BLaER1 (cell line): ENCODE data around the gene SYNPO2.
"Not testable (repeated sequence)": the region's sequence is repeated elsewhere in the genome, so short reads cannot be mapped to it uniquely, and the experiment has no call there.

ENCODE experiments used
- H3K27ac ChIP-seq: shearing (Covaris generic); formaldehyde crosslinking; 2 replicates; pipeline ENCODE4 v1.8.1; 2022
- H3K27me3 ChIP-seq: shearing (Covaris generic); formaldehyde crosslinking; 2 replicates; pipeline ENCODE4 v1.8.1; 2022
- H3K36me3 ChIP-seq: shearing (Covaris generic); formaldehyde crosslinking; 2 replicates; pipeline ENCODE4 v1.8.1; 2022
- H3K4me1 ChIP-seq: shearing (Covaris generic); formaldehyde crosslinking; 2 replicates; pipeline ENCODE4 v1.8.1; 2022
- H3K4me2 ChIP-seq: shearing (Covaris generic); formaldehyde crosslinking; 2 replicates; pipeline ENCODE4 v1.8.1; 2022
- H3K4me3 ChIP-seq: shearing (Covaris generic); formaldehyde crosslinking; 2 replicates; pipeline ENCODE4 v1.8.1; 2022
- H3K9ac ChIP-seq: shearing (Covaris generic); formaldehyde crosslinking; 2 replicates; pipeline ENCODE4 v1.8.1; 2022
- H3K9me3 ChIP-seq: shearing (Covaris generic); formaldehyde crosslinking; 2 replicates; pipeline ENCODE4 v1.8.1; 2022
- H4K20me1 ChIP-seq: shearing (Covaris generic); formaldehyde crosslinking; 2 replicates; pipeline ENCODE4 v1.8.1; 2022
- Cebpa-rat ChIP-seq: shearing (Covaris generic); IDR thresholded peaks from 2 replicates; pipeline ENCODE4 v1.8.1; 2022

SYNPO2 gene

DNA sequence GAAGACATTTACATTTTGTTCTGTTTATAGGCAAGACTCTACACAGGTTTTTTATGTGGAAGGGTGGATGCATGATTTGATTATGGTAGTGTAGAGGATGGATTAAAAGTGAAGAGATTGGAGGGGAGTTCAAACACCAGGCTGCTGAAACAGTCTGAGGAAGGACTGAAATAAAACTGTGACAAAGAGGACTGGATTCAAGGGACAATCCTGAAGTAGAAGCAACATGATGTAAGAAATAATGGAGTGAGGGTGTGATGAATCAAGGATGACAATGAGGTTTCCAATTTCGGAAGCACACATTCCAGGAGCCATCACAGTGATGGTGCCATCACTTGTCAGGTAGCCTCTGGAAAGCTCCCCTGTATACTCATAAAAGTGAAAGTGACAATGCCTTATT lies 103.5 kb downstream of the SYNPO2 start:
- H3K4me3 ChIP-seq = no peak overlapping the region
- no peak overlapping the region for H3K4me2 ChIP-seq
- H3K36me3 ChIP-seq = no peaks in the 10 kb centered on the region
- H3K27ac ChIP-seq = no peak overlapping the region
- H3K9ac ChIP-seq = no peak overlapping the region
- no peak for TF ChIP-seq Cebpa-rat
- H3K27me3 ChIP-seq = no peaks in the 10 kb centered on the region
- no peaks in the 10 kb centered on the region; the same call in 1 of the 2 replicates for H3K4me1 ChIP-seq
- no peaks in the 10 kb centered on the region for H3K9me3 ChIP-seq
- H4K20me1 ChIP-seq = no peaks in the 10 kb centered on the region

DNA sequence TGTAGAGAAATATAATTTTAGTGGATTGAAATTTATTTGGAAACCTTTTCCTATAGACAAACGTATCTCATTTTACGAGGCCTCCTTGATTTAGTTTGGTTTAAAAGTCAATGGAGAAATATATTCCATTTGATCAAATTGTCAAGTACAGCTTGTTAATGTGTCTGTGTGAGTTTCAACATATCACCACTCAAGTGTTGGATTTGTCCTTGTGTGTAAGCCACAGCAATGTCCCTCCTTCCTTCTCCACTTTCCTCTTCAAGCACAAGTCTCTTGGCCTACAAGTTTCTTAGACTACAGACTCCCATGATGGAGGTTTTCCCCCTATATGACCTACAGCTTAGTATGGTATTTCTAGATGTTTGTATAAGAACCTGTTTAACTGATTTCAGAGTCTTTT lies 104.7 kb downstream of the SYNPO2 start:
- Histone ChIP-seq H3K36me3 (no peaks in the 10 kb centered on the region), H3K27ac (no peak overlapping the region), H3K9me3 (no peaks in the 10 kb centered on the region), H3K27me3 (no peaks in the 10 kb centered on the region), H3K4me1 (no peaks in the 10 kb centered on the region), H3K9ac (no peak overlapping the region), H3K4me3 (no peak overlapping the region), H4K20me1 (no peaks in the 10 kb centered on the region), H3K4me2 (no peak overlapping the region)
- no peak for TF ChIP-seq Cebpa-rat

DNA sequence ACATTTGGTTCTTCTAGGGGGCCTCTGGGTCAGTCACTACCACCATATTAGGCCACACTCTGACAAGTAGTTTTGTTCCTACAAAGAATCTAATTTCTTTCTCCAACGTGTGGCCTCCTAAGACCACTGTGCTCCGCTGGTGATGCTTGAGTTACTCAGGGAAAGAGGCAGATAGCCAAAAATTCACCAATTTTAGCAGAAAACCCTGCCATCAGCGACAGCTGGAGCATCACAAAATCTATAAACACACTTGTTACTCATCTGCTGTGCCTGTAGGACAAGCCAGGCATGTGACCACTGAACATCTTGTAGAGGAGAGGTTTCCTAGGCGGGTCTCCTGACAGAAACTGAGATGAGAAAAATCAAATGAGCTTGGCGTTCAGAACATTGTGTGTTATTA lies 105.4 kb downstream of the SYNPO2 start:
- Histone ChIP-seq H3K9ac (no peak overlapping the region), H4K20me1 (no peaks in the 10 kb centered on the region), H3K36me3 (no peaks in the 10 kb centered on the region), H3K9me3 (no peaks in the 10 kb centered on the region), H3K4me3 (no peak overlapping the region), H3K27me3 (no peaks in the 10 kb centered on the region), H3K4me1 (no peaks in the 10 kb centered on the region), H3K4me2 (no peak overlapping the region), H3K27ac (no peak overlapping the region)
- TF ChIP-seq Cebpa-rat = no peak

DNA sequence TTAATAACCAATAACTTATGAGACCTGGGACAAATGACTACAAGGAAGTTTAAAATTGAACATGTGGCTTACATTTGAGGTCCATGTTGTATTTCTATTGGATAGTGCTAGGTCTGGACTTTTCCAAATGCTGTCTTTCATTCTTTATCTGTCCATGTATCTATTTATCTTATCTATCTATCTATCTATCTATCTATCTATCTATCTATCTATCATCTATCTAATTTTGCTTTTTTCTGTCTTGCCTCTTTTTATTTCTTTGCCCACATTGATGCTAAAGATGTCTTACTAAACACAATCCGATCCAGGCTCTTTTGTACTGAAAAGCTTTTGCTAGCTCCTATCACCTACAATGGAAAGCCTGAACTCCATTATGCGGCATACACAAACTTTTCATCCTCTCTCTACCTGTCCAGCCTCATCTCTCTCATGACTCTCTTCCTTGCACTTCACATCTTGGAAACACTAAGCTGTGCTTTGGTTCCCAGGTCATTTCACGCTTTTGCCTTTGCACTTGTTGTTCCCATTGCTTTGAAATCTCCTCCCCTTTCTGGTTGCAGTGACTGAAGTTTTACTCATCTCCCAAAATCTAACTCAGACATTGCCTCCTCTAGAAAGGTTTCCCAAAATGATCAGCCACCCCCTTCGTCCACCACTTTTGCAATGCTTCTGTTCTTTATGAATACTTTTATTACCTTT lies 107.2 kb downstream of the SYNPO2 start:
- Histone ChIP-seq H3K9ac (no peak overlapping the region), H3K4me1 (no peaks in the 10 kb centered on the region), H3K36me3 (no peaks in the 10 kb centered on the region), H3K4me3 (no peak overlapping the region), H3K4me2 (no peak overlapping the region), H3K27ac (no peak overlapping the region), H3K9me3 (no peaks in the 10 kb centered on the region), H4K20me1 (no peaks in the 10 kb centered on the region), H3K27me3 (no peaks in the 10 kb centered on the region)
- TF ChIP-seq Cebpa-rat = no peak

DNA sequence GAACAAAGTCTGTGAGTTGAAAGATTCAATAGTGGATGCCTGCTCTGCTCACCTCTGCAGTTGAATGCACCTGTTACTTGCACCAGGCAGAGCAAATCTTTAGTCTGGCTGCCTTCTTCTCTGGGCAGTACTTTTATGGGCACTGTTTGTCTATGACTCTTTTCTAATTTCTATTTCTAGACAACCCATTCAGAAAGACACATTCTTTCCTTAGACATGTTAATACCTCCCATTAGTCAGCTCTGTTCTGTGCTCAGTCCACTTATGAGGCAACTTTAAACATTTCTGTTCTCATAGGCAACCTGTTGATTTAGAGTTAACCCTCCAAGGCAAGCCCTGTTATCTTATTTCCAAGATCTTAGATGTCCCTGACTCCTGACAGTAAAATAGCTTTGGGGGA lies 108.9 kb downstream of the SYNPO2 start:
- Histone ChIP-seq H3K4me2 (no peak overlapping the region), H3K27me3 (no peaks in the 10 kb centered on the region), H4K20me1 (no peaks in the 10 kb centered on the region), H3K4me3 (no peak overlapping the region), H3K4me1 (no peaks in the 10 kb centered on the region), H3K9me3 (no peaks in the 10 kb centered on the region), H3K9ac (no peak overlapping the region), H3K27ac (no peak overlapping the region), H3K36me3 (no peaks in the 10 kb centered on the region)
- TF ChIP-seq Cebpa-rat = no peak

DNA sequence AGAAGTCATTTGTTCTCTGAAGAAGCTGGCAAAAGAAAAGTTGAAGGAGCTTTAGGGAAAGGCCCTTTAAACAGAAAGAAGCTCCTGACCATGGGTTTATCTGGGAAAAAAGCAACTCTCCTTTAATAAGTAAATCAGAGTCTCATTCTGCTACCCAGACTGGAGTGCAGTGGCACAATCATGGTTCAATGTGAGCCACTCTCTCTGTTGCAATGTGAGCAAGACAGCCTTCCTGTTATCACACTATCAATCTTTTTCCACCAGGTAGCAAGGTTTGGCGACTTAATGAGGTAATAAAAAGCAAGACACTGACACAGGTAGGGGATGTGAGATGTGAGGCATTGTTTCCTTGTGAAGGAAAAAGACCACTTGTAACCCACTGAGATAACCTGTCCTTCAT lies 111.3 kb downstream of the SYNPO2 start:
- Histone ChIP-seq H3K4me1 (no peaks in the 10 kb centered on the region), H3K9me3 (no peaks in the 10 kb centered on the region), H3K4me2 (no peak overlapping the region), H3K9ac (no peak overlapping the region), H3K27ac (no peak overlapping the region), H3K27me3 (no peaks in the 10 kb centered on the region), H4K20me1 (no peaks in the 10 kb centered on the region), H3K36me3 (no peaks in the 10 kb centered on the region), H3K4me3 (no peak overlapping the region)
- TF ChIP-seq Cebpa-rat = no peak

DNA sequence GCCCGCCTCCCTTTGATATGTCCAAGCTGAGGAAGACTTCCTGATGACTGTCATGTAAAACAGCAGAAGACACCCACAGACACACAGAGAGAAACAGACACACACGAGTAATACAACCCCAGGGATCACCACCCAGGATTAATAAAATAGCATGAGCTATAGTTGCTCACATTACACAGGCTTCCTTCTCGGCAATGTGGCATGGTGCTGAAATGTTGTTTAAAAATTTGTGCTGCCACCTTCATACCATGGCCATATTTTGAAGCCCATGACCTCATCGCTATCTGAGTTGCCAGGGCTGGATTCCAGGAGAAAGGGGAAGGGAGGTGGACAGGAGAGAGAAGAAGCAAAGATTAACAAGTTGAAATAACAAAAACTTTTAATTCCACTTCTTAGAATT lies 111.7 kb downstream of the SYNPO2 start:
- Histone ChIP-seq H3K4me2 (no peak overlapping the region), H3K9ac (no peak overlapping the region), H3K9me3 (no peaks in the 10 kb centered on the region), H3K27ac (no peak overlapping the region), H3K27me3 (no peaks in the 10 kb centered on the region), H3K36me3 (no peaks in the 10 kb centered on the region), H3K4me3 (no peak overlapping the region), H3K4me1 (no peaks in the 10 kb centered on the region), H4K20me1 (no peaks in the 10 kb centered on the region)
- TF ChIP-seq Cebpa-rat = no peak

DNA sequence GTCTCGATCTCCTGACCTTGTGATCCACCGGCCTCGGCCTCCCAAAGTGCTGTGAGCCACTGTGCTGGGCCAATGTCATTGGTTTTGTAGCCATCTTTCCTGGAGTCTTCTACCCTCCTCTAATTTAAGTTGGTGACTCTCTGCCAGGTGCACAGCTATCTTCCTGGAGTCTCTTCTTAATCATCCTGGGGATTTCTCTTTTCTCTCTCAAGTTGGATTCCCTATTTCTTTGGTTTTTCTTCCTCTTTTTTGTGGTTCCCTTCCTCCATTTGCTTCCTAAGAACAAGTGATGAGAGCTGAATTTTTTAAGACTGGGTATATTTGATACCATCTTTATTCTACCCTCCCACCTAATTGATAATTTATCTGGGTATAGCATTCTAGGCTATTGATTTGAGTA lies 113.8 kb downstream of the SYNPO2 start:
- Histone ChIP-seq H3K4me1 (no peaks in the 10 kb centered on the region), H3K9ac (no peak overlapping the region), H3K36me3 (no peaks in the 10 kb centered on the region), H3K9me3 (no peaks in the 10 kb centered on the region), H4K20me1 (no peaks in the 10 kb centered on the region), H3K27me3 (no peaks in the 10 kb centered on the region), H3K4me3 (no peak overlapping the region), H3K27ac (no peak overlapping the region), H3K4me2 (no peak overlapping the region)
- no peak for TF ChIP-seq Cebpa-rat

DNA sequence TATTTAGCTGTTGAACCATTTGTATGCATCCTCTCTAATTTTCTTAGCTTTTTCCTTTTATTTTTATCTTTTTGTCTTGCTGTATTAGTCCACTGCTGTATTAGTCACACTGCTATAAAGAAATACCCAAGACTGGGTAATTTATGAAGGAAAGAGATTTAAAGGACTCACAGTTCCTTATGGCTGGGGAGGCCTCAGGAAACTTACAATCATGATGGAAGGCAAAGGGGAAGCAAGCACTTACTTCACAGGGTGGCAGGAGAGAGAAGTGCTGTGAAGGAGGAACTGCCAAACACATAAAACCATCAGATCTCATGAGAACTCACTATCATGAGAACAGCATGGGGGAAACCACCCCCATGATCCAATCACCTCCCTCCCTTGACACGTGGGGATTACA lies 114.3 kb downstream of the SYNPO2 start:
- H3K4me1 ChIP-seq, H3K27me3 ChIP-seq, H4K20me1 ChIP-seq, H3K27ac ChIP-seq, H3K4me3 ChIP-seq, H3K9ac ChIP-seq, H3K4me2 ChIP-seq, H3K36me3 ChIP-seq, H3K9me3 ChIP-seq: not testable (repeated sequence)

DNA sequence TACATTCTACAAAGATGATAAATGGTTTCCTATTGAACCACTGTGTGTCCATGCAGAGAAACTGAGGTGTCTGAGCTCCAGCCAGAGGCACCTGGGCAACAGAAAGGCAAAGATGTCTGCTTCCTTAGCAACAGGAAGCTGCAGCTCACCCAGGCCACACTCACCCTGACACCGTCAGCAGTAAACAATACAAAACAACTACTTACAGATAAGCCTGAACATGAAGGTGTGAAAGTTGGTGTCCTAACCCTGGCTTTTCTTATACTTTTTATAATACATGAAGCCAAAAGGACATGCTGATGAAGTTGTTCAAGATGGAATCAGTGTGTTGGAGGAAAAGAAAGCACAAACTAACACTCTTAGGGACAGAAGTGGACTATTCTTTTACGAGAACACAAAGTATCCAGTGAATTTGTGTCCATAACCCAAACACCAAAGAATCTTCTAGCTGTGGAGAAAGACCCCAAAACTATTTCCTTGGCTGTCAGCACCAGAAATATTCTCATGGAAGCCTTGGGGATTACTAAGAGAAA lies 117.3 kb downstream of the SYNPO2 start:
- Histone ChIP-seq H3K4me1 (no peaks in the 10 kb centered on the region), H3K9me3 (no peaks in the 10 kb centered on the region), H3K4me2 (no peak overlapping the region), H4K20me1 (no peaks in the 10 kb centered on the region), H3K9ac (no peak overlapping the region), H3K27ac (no peak overlapping the region), H3K27me3 (no peaks in the 10 kb centered on the region), H3K36me3 (no peaks in the 10 kb centered on the region), H3K4me3 (no peak overlapping the region)
- no peak for TF ChIP-seq Cebpa-rat

DNA sequence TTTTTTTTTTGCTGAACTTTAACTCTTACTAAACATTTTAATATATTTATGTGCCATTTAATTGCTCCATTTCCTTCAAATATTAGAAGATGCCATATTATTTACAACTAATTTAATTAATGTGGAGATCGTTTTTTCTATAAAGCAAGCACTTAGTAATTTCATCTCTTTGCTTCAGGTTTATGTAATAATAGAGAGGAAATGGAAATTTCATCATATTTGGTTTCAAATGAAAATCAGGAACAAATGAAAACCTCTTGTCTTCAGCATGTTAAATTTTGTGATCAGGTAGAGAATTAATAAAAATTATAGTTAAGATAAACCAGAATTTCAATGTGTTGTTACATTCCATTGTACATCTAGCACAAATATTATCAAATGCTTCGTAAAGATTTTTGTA lies 120.1 kb downstream of the SYNPO2 start:
- H4K20me1 ChIP-seq = no peaks in the 10 kb centered on the region
- H3K36me3 ChIP-seq = no peaks in the 10 kb centered on the region
- no peaks in the 10 kb centered on the region for H3K9me3 ChIP-seq
- no peak overlapping the region for H3K9ac ChIP-seq
- no peaks in the 10 kb centered on the region for H3K4me1 ChIP-seq
- no peak for TF ChIP-seq Cebpa-rat
- H3K4me3 ChIP-seq = no peak overlapping the region
- no peak overlapping the region for H3K27ac ChIP-seq
- H3K27me3 ChIP-seq = no peaks in the 10 kb centered on the region
- no peak overlapping the region for H3K4me2 ChIP-seq

DNA sequence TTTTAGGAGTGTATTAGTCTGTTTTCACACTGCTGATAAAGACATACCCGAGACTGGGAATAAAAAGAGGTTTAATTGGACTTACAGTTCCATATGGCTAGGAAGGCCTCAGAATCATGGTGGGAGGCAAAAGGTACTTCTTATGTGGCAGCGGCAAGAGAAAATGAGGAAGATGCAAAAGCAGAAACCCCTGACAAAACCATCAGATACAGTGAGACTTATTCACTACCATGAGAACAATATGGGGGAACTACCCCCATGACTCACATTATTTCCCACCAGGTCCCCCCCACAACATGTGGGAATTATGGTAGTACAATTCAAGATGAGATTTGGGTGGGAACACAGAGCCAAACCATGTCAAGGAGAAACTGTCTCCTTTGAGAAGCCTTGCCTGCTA lies 121.6 kb downstream of the SYNPO2 start:
- not testable (repeated sequence) for H3K4me2 ChIP-seq, H4K20me1 ChIP-seq, H3K9ac ChIP-seq, H3K4me1 ChIP-seq, H3K36me3 ChIP-seq, H3K27me3 ChIP-seq, H3K9me3 ChIP-seq, H3K27ac ChIP-seq, H3K4me3 ChIP-seq
